ENCODE results near the gene POU6F2. TPM values are rescaled to one million over a fixed set of nuclear protein-coding genes. Genes with fewer than 3 reads are reported as not detected.

Gene POU6F2
- total RNA-seq (1 to 10 TPM; 1.5 to 1.9 TPM), polyA plus RNA-seq (under 1 TPM in 1 of 2 donors, not detected in 1; 0.38 TPM)
- long read RNA-seq, donor 1, partial matches to known transcripts, result 0 of 1 reads
- long read RNA-seq, donor 1, other reads (novel, unspliced or antisense), result 1 of 1 reads
- long read RNA-seq, donor 2, partial matches to known transcripts, result 1 of 2 reads
- long read RNA-seq, donor 2, other reads (novel, unspliced or antisense), result 1 of 2 reads

DNA sequence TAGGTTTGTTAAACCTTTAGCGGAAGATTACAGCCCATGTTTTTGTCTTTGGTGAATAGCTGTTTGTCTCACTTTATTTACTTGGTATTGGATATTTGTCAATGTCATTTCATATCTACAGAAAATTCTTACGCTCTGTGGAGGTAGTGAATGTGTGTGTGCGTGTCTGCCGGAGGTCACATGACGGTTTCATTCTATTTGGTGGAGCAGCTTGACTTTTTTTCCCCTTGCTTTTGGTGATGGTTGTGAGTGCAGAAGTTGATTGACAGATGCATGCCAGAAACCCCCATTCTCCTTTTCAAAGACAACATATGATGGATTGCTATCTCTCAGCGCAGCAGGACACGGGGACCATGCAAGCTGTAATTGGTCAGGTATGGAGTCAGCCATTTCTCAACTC lies at the start of gene POU6F2:
Gene POU6F2 (plus strand): TSS at position 225 of the 400 bp plus-strand sequence. CDS start 45 bp downstream, at position 270.
- H3K27ac ChIP-seq (ENCODE audit: low read depth in 1 of 2, low read length in 2 of 2), result no peak within 1 kb of the TSS
- H3K36me3 ChIP-seq (ENCODE audit: control insufficient read depth in 1 of 2, insufficient read depth in 2 of 2, low read length in 1 of 2), result no peaks in the 10 kb centered on the region
- WGBS, 2 donors, result 81 to 89% methylated on average over 7 of the region's 7 CpGs
- ATAC-seq (ENCODE audit: low FRiP score), result no peak
- no peak within 1 kb of the TSS for H3K4me3 ChIP-seq (ENCODE audit: low read length in 2 of 2)
- H3K4me1 ChIP-seq (ENCODE audit: control insufficient read depth in 1 of 2, insufficient read depth in 2 of 2, low read length in 2 of 2), result no peaks in the 10 kb centered on the region
- H3K9me3 ChIP-seq (ENCODE audit: control insufficient read depth, low read length), result no peaks in the 10 kb centered on the region
- no peaks in the 10 kb centered on the region for H3K27me3 ChIP-seq (ENCODE audit: control insufficient read depth in 1 of 2, insufficient read depth in 2 of 2, low read length in 1 of 2)
- no peak for DNase-seq
- intact Hi-C loops (cut with DNase I), result loop anchor here in 1 of 2 donors (5.0 kb wide), 1 partner anchor 35 kb away; no protein-coding TSS in a partner anchor

GRCh38 chr7:38928506-38928905 lies 49.2 kb upstream of the POU6F2 start:
- Histone ChIP-seq H3K4me3 (ENCODE audit: low read length in 2 of 2) (no peak overlapping the region), H3K36me3 (ENCODE audit: control insufficient read depth in 1 of 2, insufficient read depth in 2 of 2, low read length in 1 of 2) (no peaks in the 10 kb centered on the region), H3K9me3 (ENCODE audit: control insufficient read depth, low read length) (no peaks in the 10 kb centered on the region), H3K27ac (ENCODE audit: low read depth in 1 of 2, low read length in 2 of 2) (no peak overlapping the region), H3K27me3 (ENCODE audit: control insufficient read depth in 1 of 2, insufficient read depth in 2 of 2, low read length in 1 of 2) (no peaks in the 10 kb centered on the region), H3K4me1 (ENCODE audit: control insufficient read depth in 1 of 2, insufficient read depth in 2 of 2, low read length in 2 of 2) (no peaks in the 10 kb centered on the region)
- WGBS, 2 donors, result 95 to 96% methylated on average over 3 of the region's 3 CpGs
- no peak for DNase-seq
- no peak for ATAC-seq (ENCODE audit: low FRiP score)
- intact Hi-C loops (cut with DNase I), result no loop called here

DNA sequence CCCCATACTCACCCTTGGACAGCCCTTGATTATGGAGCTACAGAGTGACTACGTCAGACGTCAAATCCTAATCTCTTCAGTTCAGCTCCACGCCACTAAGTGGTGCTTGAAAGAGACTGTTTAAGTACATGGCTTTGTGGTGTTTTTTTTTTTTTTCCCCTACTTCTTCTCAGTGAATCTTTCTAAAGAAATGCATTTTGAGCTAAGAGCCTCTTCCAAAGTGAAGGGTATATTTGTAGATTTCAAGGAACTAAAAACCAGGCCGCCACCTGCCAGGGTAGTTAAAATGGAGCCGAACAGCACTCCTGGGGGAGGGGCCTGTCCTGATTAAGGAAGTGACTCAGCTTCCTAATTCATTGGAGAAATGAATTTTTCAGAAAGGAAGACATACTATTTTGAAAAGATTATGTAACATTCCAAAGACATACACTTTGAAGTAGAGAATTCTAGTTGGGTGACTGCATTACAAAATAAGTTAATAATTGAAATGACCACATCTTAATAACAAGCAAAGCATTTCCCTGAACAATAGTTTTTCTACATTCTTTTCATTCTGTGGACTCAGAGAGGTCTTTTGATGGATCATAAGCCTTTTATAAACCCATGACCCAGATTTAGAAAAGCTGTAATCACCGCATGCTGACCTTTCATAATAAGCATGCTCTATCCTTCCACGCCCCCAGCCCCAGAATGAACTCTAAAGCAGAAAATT lies 48.1 kb upstream of the POU6F2 start:
- H3K9me3 ChIP-seq (ENCODE audit: control insufficient read depth, low read length), result no peaks in the 10 kb centered on the region
- H3K27me3 ChIP-seq (ENCODE audit: control insufficient read depth in 1 of 2, insufficient read depth in 2 of 2, low read length in 1 of 2), result no peaks in the 10 kb centered on the region
- intact Hi-C loops (cut with DNase I), result loop anchor here (5.0 to 10.0 kb wide), 4 partner anchors 127 to 593 kb away; no protein-coding TSS in a partner anchor
- H3K4me3 ChIP-seq (ENCODE audit: low read length in 2 of 2), result no peak overlapping the region
- no peak for DNase-seq
- no peaks in the 10 kb centered on the region for H3K4me1 ChIP-seq (ENCODE audit: control insufficient read depth in 1 of 2, insufficient read depth in 2 of 2, low read length in 2 of 2)
- WGBS, 2 donors, result 66 to 76% methylated on average over 7 of the region's 7 CpGs
- ATAC-seq (ENCODE audit: low FRiP score), result no peak
- no peaks in the 10 kb centered on the region for H3K36me3 ChIP-seq (ENCODE audit: control insufficient read depth in 1 of 2, insufficient read depth in 2 of 2, low read length in 1 of 2)
- no peak overlapping the region for H3K27ac ChIP-seq (ENCODE audit: low read depth in 1 of 2, low read length in 2 of 2)

- intact Hi-C loops (cut with DNase I), result loop anchor here (1.0 to 10.0 kb wide), 6 partner anchors 130 to 590 kb away; no protein-coding TSS in a partner anchor
- H3K27ac ChIP-seq (ENCODE audit: low read depth in 1 of 2, low read length in 2 of 2), result no peak overlapping the region
- H3K9me3 ChIP-seq (ENCODE audit: control insufficient read depth, low read length), result no peaks in the 10 kb centered on the region
- DNase-seq (peak; percentile 78 to 93), ATAC-seq (ENCODE audit: low FRiP score) (peak; percentile 44)
- 26 to 32% methylated on average over 6 of the region's 6 CpGs for WGBS, 2 donors
- peaks cover 0 to 2% of the 10 kb centered on the region in 2 donors for H3K4me1 ChIP-seq (ENCODE audit: control insufficient read depth in 1 of 2, insufficient read depth in 2 of 2, low read length in 2 of 2)
- no peak overlapping the region for H3K4me3 ChIP-seq (ENCODE audit: low read length in 2 of 2)
- H3K36me3 ChIP-seq (ENCODE audit: control insufficient read depth in 1 of 2, insufficient read depth in 2 of 2, low read length in 1 of 2), result no peaks in the 10 kb centered on the region
- no peaks in the 10 kb centered on the region for H3K27me3 ChIP-seq (ENCODE audit: control insufficient read depth in 1 of 2, insufficient read depth in 2 of 2, low read length in 1 of 2)
Observed at GRCh38 chr7:38932509-38933168, 45.1 kb upstream of the POU6F2 start.

GRCh38 chr7:38934051-38934450 lies 43.7 kb upstream of the POU6F2 start:
- Histone ChIP-seq H3K27ac (ENCODE audit: low read depth in 1 of 2, low read length in 2 of 2) (no peak overlapping the region), H3K27me3 (ENCODE audit: control insufficient read depth in 1 of 2, insufficient read depth in 2 of 2, low read length in 1 of 2) (no peaks in the 10 kb centered on the region), H3K4me1 (ENCODE audit: control insufficient read depth in 1 of 2, insufficient read depth in 2 of 2, low read length in 2 of 2) (peaks cover 0 to 2% of the 10 kb centered on the region in 2 donors), H3K9me3 (ENCODE audit: control insufficient read depth, low read length) (no peaks in the 10 kb centered on the region), H3K4me3 (ENCODE audit: low read length in 2 of 2) (no peak overlapping the region), H3K36me3 (ENCODE audit: control insufficient read depth in 1 of 2, insufficient read depth in 2 of 2, low read length in 1 of 2) (no peaks in the 10 kb centered on the region)
- DNase-seq (no peak), ATAC-seq (ENCODE audit: low FRiP score) (no peak)
- 93 to 95% methylated on average over 3 of the region's 3 CpGs for WGBS, 2 donors
- intact Hi-C loops (cut with DNase I), result loop anchor here (5.0 to 10.0 kb wide), 4 partner anchors 132 to 588 kb away; no protein-coding TSS in a partner anchor

GRCh38 chr7:38934536-38934935 lies 43.2 kb upstream of the POU6F2 start:
- Histone ChIP-seq H3K36me3 (ENCODE audit: control insufficient read depth in 1 of 2, insufficient read depth in 2 of 2, low read length in 1 of 2) (no peaks in the 10 kb centered on the region), H3K27ac (ENCODE audit: low read depth in 1 of 2, low read length in 2 of 2) (no peak overlapping the region), H3K4me3 (ENCODE audit: low read length in 2 of 2) (no peak overlapping the region), H3K9me3 (ENCODE audit: control insufficient read depth, low read length) (no peaks in the 10 kb centered on the region), H3K4me1 (ENCODE audit: control insufficient read depth in 1 of 2, insufficient read depth in 2 of 2, low read length in 2 of 2) (peaks cover 0 to 2% of the 10 kb centered on the region in 2 donors), H3K27me3 (ENCODE audit: control insufficient read depth in 1 of 2, insufficient read depth in 2 of 2, low read length in 1 of 2) (no peaks in the 10 kb centered on the region)
- ATAC-seq (ENCODE audit: low FRiP score) (no peak), DNase-seq (no peak)
- 93 to 97% methylated on average over 10 of the region's 10 CpGs for WGBS, 2 donors
- intact Hi-C loops (cut with DNase I), result loop anchor here (5.0 to 10.0 kb wide), 4 partner anchors 132 to 588 kb away; no protein-coding TSS in a partner anchor

DNA sequence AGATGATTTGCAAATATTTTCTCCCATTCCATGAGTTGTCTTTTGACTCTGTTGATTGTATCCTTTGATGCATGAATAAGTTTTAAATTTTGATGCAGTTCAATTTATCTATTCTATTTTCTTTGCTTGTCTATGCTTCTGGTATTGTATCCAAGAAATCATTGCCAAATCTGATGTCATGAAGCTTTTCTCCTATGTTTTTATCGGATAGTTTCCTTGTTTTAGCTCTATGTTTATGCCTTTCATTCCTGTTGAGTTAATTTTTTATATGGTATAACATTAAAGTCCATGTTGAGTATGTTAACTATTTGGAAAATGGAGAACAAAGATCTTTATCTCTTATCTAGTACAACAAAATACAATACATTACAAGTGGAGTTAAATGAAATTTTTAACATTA lies 41.1 kb upstream of the POU6F2 start:
- 64 to 68% methylated on average over 1 of the region's 1 CpG for WGBS, 2 donors
- H3K9me3 ChIP-seq (ENCODE audit: control insufficient read depth, low read length), result no peaks in the 10 kb centered on the region
- ATAC-seq (ENCODE audit: low FRiP score), result no peak
- no peaks in the 10 kb centered on the region for H3K27me3 ChIP-seq (ENCODE audit: control insufficient read depth in 1 of 2, insufficient read depth in 2 of 2, low read length in 1 of 2)
- DNase-seq, result no peak
- peaks cover 2% of the 10 kb centered on the region in 2 donors for H3K4me1 ChIP-seq (ENCODE audit: control insufficient read depth in 1 of 2, insufficient read depth in 2 of 2, low read length in 2 of 2)
- no peaks in the 10 kb centered on the region for H3K36me3 ChIP-seq (ENCODE audit: control insufficient read depth in 1 of 2, insufficient read depth in 2 of 2, low read length in 1 of 2)
- H3K27ac ChIP-seq (ENCODE audit: low read depth in 1 of 2, low read length in 2 of 2), result no peak overlapping the region
- intact Hi-C loops (cut with DNase I), result loop anchor here in 1 of 2 donors (10.0 kb wide), 1 partner anchor 142 kb away; no protein-coding TSS in a partner anchor
- no peak overlapping the region for H3K4me3 ChIP-seq (ENCODE audit: low read length in 2 of 2)

DNA sequence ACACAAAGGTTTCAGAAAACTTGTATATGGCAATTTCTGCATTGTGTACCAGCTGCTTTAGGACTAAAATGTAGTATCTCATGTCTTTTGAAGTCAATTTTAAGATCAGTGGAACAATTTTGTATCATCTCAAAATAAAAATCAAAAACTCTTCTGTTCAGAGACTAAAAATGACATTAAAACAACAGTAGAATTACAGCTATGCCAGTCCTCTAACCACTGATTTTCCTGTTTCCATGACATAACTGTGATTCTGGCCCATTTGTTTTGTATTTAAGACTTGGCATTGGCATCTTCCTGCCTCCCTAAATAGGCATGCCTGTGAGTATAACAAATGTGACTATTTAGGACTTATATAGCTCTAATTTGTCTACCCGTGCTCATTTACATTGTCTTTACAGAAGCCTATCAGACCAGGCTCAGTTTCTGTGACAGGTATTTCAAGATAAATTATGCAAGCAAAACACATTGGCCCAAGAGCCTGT lies 39.7 kb upstream of the POU6F2 start:
- Histone ChIP-seq H3K4me1 (ENCODE audit: control insufficient read depth in 1 of 2, insufficient read depth in 2 of 2, low read length in 2 of 2) (peaks cover 2 to 9% of the 10 kb centered on the region in 2 donors), H3K27me3 (ENCODE audit: control insufficient read depth in 1 of 2, insufficient read depth in 2 of 2, low read length in 1 of 2) (no peaks in the 10 kb centered on the region), H3K36me3 (ENCODE audit: control insufficient read depth in 1 of 2, insufficient read depth in 2 of 2, low read length in 1 of 2) (no peaks in the 10 kb centered on the region), H3K4me3 (ENCODE audit: low read length in 2 of 2) (no peak overlapping the region), H3K27ac (ENCODE audit: low read depth in 1 of 2, low read length in 2 of 2) (peak overlapping the region in 1 of 2 donors; percentile 67), H3K9me3 (ENCODE audit: control insufficient read depth, low read length) (no peaks in the 10 kb centered on the region)
- DNase-seq (no peak), ATAC-seq (ENCODE audit: low FRiP score) (no peak)
- intact Hi-C loops (cut with DNase I), result loop anchor here in 1 of 2 donors (10.0 kb wide), 1 partner anchor 143 kb away; no protein-coding TSS in a partner anchor
- WGBS, 2 donors, result 3 to 7% methylated on average over 1 of the region's 1 CpG

Measured in aorta (tissue), 5 donors.